LNCaP clone FGC (cell line): ENCODE results near the gene TSC22D4.

Experiments used
- DNase-seq: peaks from one replicate; pipeline ENCODE4 v3.0.0-alpha.2; 2011; ENCODE audit warnings: low read depth
- H3K4me3 ChIP-seq: 2 replicates; pipeline ENCODE4 v1.5.1; 2011; ENCODE audit warnings: mild to moderate bottlenecking, low read depth, low read length, control low read depth
- CTCF ChIP-seq: IDR thresholded peaks from 2 replicates; pipeline ENCODE4 v1.5.1; 2012; ENCODE audit warnings: mild to moderate bottlenecking; ENCODE audit not compliant: control insufficient read depth, insufficient read depth; ENCODE audit errors: extremely low read depth

Gene TSC22D4

GRCh38 chr7:100418930-100419659 is 59.9 kb downstream of the TSC22D4 start:
- TF ChIP-seq CTCF = no peak
- DNase-seq = no peak
- H3K4me3 ChIP-seq = no peak overlapping the region
